ENCODE measurements around the gene HGF. TPM values are rescaled to one million over a fixed set of nuclear protein-coding genes. Genes with fewer than 3 reads are reported as not detected.

The HGF gene
- total and polyA plus RNA-seq, 2 of the 13 experiments (the other 11 are each of a cell fraction or from before 2014, with no cell fraction given): not detected

DNA sequence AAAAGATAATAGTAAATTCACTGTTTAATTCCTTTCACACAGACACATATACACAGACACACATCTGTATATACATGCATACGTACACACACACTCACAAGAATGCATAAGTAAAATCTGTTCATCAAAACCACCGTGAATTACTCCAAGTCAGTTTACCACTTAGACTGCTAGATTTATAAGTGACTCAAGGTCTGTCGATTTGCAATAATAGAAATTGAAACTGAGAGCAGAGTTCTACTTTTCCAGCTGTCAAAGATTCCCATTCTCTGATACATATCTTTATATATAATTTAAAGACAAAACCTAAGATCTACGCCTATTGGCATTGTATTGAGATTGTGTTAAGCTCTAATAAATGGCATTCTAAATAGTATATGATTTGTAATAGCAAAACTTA lies 9.9 kb upstream of the HGF start (continued):
- TF ChIP-seq, protein P1, sequence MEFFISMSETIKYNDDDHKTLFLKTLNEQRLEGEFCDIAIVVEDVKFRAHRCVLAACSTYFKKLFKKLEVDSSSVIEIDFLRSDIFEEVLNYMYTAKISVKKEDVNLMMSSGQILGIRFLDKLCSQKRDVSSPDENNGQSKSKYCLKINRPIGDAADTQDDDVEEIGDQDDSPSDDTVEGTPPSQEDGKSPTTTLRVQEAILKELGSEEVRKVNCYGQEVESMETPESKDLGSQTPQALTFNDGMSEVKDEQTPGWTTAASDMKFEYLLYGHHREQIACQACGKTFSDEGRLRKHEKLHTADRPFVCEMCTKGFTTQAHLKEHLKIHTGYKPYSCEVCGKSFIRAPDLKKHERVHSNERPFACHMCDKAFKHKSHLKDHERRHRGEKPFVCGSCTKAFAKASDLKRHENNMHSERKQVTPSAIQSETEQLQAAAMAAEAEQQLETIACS (CRISPR knock-in tag; IDR thresholded peaks at IDR 0.05): no peak
- TF ChIP-seq, protein P2, sequence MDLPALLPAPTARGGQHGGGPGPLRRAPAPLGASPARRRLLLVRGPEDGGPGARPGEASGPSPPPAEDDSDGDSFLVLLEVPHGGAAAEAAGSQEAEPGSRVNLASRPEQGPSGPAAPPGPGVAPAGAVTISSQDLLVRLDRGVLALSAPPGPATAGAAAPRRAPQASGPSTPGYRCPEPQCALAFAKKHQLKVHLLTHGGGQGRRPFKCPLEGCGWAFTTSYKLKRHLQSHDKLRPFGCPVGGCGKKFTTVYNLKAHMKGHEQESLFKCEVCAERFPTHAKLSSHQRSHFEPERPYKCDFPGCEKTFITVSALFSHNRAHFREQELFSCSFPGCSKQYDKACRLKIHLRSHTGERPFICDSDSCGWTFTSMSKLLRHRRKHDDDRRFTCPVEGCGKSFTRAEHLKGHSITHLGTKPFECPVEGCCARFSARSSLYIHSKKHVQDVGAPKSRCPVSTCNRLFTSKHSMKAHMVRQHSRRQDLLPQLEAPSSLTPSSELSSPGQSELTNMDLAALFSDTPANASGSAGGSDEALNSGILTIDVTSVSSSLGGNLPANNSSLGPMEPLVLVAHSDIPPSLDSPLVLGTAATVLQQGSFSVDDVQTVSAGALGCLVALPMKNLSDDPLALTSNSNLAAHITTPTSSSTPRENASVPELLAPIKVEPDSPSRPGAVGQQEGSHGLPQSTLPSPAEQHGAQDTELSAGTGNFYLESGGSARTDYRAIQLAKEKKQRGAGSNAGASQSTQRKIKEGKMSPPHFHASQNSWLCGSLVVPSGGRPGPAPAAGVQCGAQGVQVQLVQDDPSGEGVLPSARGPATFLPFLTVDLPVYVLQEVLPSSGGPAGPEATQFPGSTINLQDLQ (CRISPR knock-in tag; IDR thresholded peaks at IDR 0.05): no peak
- TF ChIP-seq SRSF4 (IDR thresholded peaks at IDR 0.05; ENCODE audit: low read depth, low read length, poor library complexity, severe bottlenecking) (no peak), ZMYM2 (CRISPR knock-in tag; IDR thresholded peaks at IDR 0.05) (no peak), ZNF780A (CRISPR knock-in tag; IDR thresholded peaks at IDR 0.05) (no peak), HDAC6 (IDR thresholded peaks at IDR 0.05; ENCODE audit: low read depth, low read length) (no peak), IKZF4 (CRISPR knock-in tag; IDR thresholded peaks at IDR 0.05; ENCODE audit: borderline replicate concordance, low read depth, not compliant biosample characterization) (no peak)
- TF ChIP-seq, protein P3, sequence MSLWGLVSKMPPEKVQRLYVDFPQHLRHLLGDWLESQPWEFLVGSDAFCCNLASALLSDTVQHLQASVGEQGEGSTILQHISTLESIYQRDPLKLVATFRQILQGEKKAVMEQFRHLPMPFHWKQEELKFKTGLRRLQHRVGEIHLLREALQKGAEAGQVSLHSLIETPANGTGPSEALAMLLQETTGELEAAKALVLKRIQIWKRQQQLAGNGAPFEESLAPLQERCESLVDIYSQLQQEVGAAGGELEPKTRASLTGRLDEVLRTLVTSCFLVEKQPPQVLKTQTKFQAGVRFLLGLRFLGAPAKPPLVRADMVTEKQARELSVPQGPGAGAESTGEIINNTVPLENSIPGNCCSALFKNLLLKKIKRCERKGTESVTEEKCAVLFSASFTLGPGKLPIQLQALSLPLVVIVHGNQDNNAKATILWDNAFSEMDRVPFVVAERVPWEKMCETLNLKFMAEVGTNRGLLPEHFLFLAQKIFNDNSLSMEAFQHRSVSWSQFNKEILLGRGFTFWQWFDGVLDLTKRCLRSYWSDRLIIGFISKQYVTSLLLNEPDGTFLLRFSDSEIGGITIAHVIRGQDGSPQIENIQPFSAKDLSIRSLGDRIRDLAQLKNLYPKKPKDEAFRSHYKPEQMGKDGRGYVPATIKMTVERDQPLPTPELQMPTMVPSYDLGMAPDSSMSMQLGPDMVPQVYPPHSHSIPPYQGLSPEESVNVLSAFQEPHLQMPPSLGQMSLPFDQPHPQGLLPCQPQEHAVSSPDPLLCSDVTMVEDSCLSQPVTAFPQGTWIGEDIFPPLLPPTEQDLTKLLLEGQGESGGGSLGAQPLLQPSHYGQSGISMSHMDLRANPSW (CRISPR knock-in tag; IDR thresholded peaks at IDR 0.05; ENCODE audit: borderline replicate concordance): no peak

Measured in HepG2 (cell line).